Mesendoderm (in vitro differentiated cells): ENCODE data around the gene SRMS. TPM values are rescaled to one million over a fixed set of nuclear protein-coding genes. Genes with fewer than 3 reads are reported as not detected.
A peak's percentile ranks its signal among the peaks of the same experiment; 100 is the strongest.

Experiments used
- DNase-seq: peaks from one replicate; pipeline ENCODE4 v3.0.0; 2013
- H2AK5ac ChIP-seq: 2 replicates; pipeline ENCODE4 v1.6.1; 2013; ENCODE audit warnings: low read length, inconsistent platforms
- H2BK120ac ChIP-seq: 2 replicates; pipeline ENCODE4 v1.6.1; 2013; ENCODE audit warnings: low read depth, mild to moderate bottlenecking, low read length, moderate library complexity, mixed read lengths
- H2BK15ac ChIP-seq: replicated peaks from 2 replicates; pipeline ENCODE4 v1.6.1; 2013; ENCODE audit warnings: low read depth, mild to moderate bottlenecking, moderate library complexity
- H2BK5ac ChIP-seq: 2 replicates; pipeline ENCODE4 v1.6.1; 2013; ENCODE audit warnings: low read length, inconsistent platforms
- H3K18ac ChIP-seq: 2 replicates; pipeline ENCODE4 v1.6.1; 2013; ENCODE audit warnings: mild to moderate bottlenecking, low read length, mixed read lengths
- H3K23ac ChIP-seq: one replicate; pipeline ENCODE4 v1.6.1; 2013; ENCODE audit warnings: low read length
- H3K27ac ChIP-seq: 2 replicates; pipeline ENCODE4 v1.5.1; 2013; ENCODE audit warnings: low read depth, mild to moderate bottlenecking, inconsistent platforms, low read length, moderate library complexity
- H3K27me3 ChIP-seq: 2 replicates; pipeline ENCODE4 v1.6.1; 2013; ENCODE audit warnings: low read length, control low read depth, mild to moderate bottlenecking, inconsistent platforms; ENCODE audit not compliant: insufficient read depth, poor library complexity
- H3K36me3 ChIP-seq: 2 replicates; pipeline ENCODE4 v1.6.1; 2013; ENCODE audit warnings: low read length, inconsistent platforms; ENCODE audit not compliant: control insufficient read depth, insufficient read depth
- H3K4ac ChIP-seq: one replicate; pipeline ENCODE4 v1.6.1; 2013; ENCODE audit warnings: low read depth, mild to moderate bottlenecking, low read length, moderate library complexity
- H3K4me1 ChIP-seq: 2 replicates; pipeline ENCODE4 v1.6.1; 2013; ENCODE audit warnings: low read depth, low read length, inconsistent platforms; ENCODE audit not compliant: control insufficient read depth
- H3K4me2 ChIP-seq: 2 replicates; pipeline ENCODE4 v1.6.1; 2013; ENCODE audit warnings: low read length
- H3K4me3 ChIP-seq: 2 replicates; pipeline ENCODE4 v1.5.1; 2013; ENCODE audit warnings: mild to moderate bottlenecking, low read length
- H3K56ac ChIP-seq: one replicate; pipeline ENCODE4 v1.6.1; 2013; ENCODE audit warnings: low read length
- H3K79me1 ChIP-seq: 2 replicates; pipeline ENCODE4 v1.6.1; 2013; ENCODE audit warnings: low read length, inconsistent platforms
- H3K79me2 ChIP-seq: 2 replicates; pipeline ENCODE4 v1.6.1; 2013; ENCODE audit warnings: mild to moderate bottlenecking, low read length; ENCODE audit not compliant: control insufficient read depth, insufficient read depth
- H3K9ac ChIP-seq: 2 replicates; pipeline ENCODE4 v1.6.1; 2013; ENCODE audit warnings: low read length, inconsistent platforms
- H4K5ac ChIP-seq: one replicate; pipeline ENCODE4 v1.6.1; 2013; ENCODE audit warnings: low read length
- H4K8ac ChIP-seq: one replicate; pipeline ENCODE4 v1.6.1; 2013; ENCODE audit warnings: low read depth, mild to moderate bottlenecking, control low read depth, low read length, moderate library complexity
- WGBS: extraction: QIAGEN DNeasy Blood & Tissue Kit; methylation state at CpG from one replicate; pipeline ENCODE4 v1.1.7; 2013; ENCODE audit warnings: low lambda C conversion rate, missing lambda C conversion rate; ENCODE audit not compliant: insufficient coverage; ENCODE audit errors: extremely low coverage; 5-methylcytosine and 5-hydroxymethylcytosine counted together
- polyA plus RNA-seq, 2 experiments: library from polyadenylated mRNA; stranded (reverse); fragments of 200-250 nt; gene quantifications; one replicate each; pipeline ENCODE4 v1.2.3, GENCODE V29; 2013

Gene SRMS
- polyA plus RNA-seq (2013, experiment 1 of 2), result 0.11 TPM
- 0.10 TPM for polyA plus RNA-seq (2013, experiment 2 of 2)

DNA sequence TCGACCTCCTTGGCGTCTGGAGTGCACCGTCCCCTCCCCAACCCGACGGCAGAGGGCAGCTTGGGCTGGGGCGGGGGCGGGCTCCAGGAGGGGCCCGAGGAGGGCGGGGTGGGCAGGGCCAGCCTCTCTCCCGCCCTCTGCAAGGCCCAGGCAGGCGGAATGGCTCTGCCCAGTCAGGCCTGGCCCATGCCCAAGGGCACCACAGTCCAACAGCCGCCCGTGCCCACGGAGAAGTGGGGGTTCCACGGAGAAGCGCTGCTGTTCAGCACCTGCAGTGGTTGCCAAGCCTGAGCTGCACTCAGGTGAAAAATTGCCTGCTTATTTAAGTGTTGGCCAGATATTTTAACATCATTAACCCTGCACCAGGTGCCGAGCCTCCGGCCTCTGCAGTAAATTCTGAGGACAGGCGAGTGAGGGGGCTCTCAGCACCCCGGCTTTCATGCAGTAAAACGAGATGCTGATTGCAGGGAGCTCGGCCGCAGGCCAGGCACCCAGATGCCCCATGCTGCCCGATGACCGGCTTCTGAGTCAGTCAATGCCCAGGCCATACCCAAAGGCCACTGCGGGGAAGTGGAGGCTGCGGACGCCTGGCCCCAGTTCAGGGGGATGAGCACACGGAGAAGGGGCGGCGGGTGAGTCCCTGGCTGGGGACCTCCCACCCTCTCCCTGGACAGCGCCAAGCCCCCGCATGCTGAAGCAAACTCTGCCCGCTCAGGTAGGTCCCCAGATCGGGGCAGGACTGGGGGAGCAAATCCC is at the start of gene SRMS:
SRMS (minus strand) TSS at position 25 of the 756 bp plus-strand sequence. CDS start 286 bp downstream, outside the sequence.
- Histone ChIP-seq H2AK5ac (no peak within 1 kb of the TSS), H2BK120ac (no peak within 1 kb of the TSS), H3K27ac (no peak within 1 kb of the TSS), H3K56ac (peak within 1 kb of the TSS; percentile 74), H3K4ac (no peak within 1 kb of the TSS), H3K79me2 (no peaks in the 10 kb centered on the region), H3K9ac (no peak within 1 kb of the TSS), H3K23ac (no peak within 1 kb of the TSS), H4K5ac (no peak within 1 kb of the TSS), H2BK5ac (no peak within 1 kb of the TSS), H3K79me1 (no peaks in the 10 kb centered on the region), H3K36me3 (no peaks in the 10 kb centered on the region), H3K18ac (no peak within 1 kb of the TSS), H3K4me2 (no peak within 1 kb of the TSS), H3K4me3 (no peak within 1 kb of the TSS), H3K27me3 (no peaks in the 10 kb centered on the region), H4K8ac (no peak within 1 kb of the TSS), H3K4me1 (peaks cover under 1% of the 10 kb centered on the region), H2BK15ac (no peak within 1 kb of the TSS)
- peak; percentile 39 for DNase-seq
- WGBS, result no CpG with 5 or more reads among the region's 35 CpGs

GRCh38 chr20:63596423-63596822 is 48.9 kb upstream of the SRMS start:
- H3K9ac ChIP-seq, result no peak overlapping the region
- H3K4ac ChIP-seq, result no peak overlapping the region
- DNase-seq, result no peak
- no peak overlapping the region for H3K23ac ChIP-seq
- no CpG with 5 or more reads among the region's 6 CpGs for WGBS
- no peaks in the 10 kb centered on the region for H3K4me1 ChIP-seq
- no peak overlapping the region for H4K8ac ChIP-seq
- H3K27me3 ChIP-seq, result no peaks in the 10 kb centered on the region
- H2BK5ac ChIP-seq, result no peak overlapping the region
- no peak overlapping the region for H4K5ac ChIP-seq
- H3K79me1 ChIP-seq, result no peaks in the 10 kb centered on the region
- no peak overlapping the region for H2BK15ac ChIP-seq
- no peak overlapping the region for H3K56ac ChIP-seq
- no peaks in the 10 kb centered on the region for H3K79me2 ChIP-seq
- no peak overlapping the region for H3K18ac ChIP-seq
- no peak overlapping the region for H2BK120ac ChIP-seq
- no peak overlapping the region for H2AK5ac ChIP-seq
- H3K27ac ChIP-seq, result no peak overlapping the region
- H3K4me2 ChIP-seq, result no peak overlapping the region
- H3K4me3 ChIP-seq, result no peak overlapping the region
- H3K36me3 ChIP-seq, result peaks cover 2% of the 10 kb centered on the region

GRCh38 chr20:63595416-63596127 is 48.0 kb upstream of the SRMS start:
- no peak overlapping the region for H3K9ac ChIP-seq
- DNase-seq, result no peak
- no peak overlapping the region for H2BK120ac ChIP-seq
- no peak overlapping the region for H3K27ac ChIP-seq
- H4K8ac ChIP-seq, result no peak overlapping the region
- no peak overlapping the region for H2AK5ac ChIP-seq
- no peaks in the 10 kb centered on the region for H3K79me1 ChIP-seq
- no peaks in the 10 kb centered on the region for H3K79me2 ChIP-seq
- WGBS, result no CpG with 5 or more reads among the region's 30 CpGs
- no peak overlapping the region for H3K4ac ChIP-seq
- no peak overlapping the region for H4K5ac ChIP-seq
- H3K27me3 ChIP-seq, result no peaks in the 10 kb centered on the region
- H3K18ac ChIP-seq, result no peak overlapping the region
- H3K56ac ChIP-seq, result no peak overlapping the region
- H3K4me2 ChIP-seq, result no peak overlapping the region
- no peaks in the 10 kb centered on the region for H3K4me1 ChIP-seq
- H2BK15ac ChIP-seq, result no peak overlapping the region
- H2BK5ac ChIP-seq, result no peak overlapping the region
- peak overlapping the region; percentile 45 for H3K23ac ChIP-seq
- no peak overlapping the region for H3K4me3 ChIP-seq
- H3K36me3 ChIP-seq, result peaks cover 2% of the 10 kb centered on the region

GRCh38 chr20:63594043-63594561 is 46.6 kb upstream of the SRMS start:
- Histone ChIP-seq H2AK5ac (no peak overlapping the region), H3K36me3 (peaks cover 2% of the 10 kb centered on the region)

GRCh38 chr20:63592661-63593060 is 45.1 kb upstream of the SRMS start:
- no CpG with 5 or more reads among the region's 13 CpGs for WGBS
- peaks cover 2% of the 10 kb centered on the region for H3K36me3 ChIP-seq

More at GRCh38 chr20:63594043-63594561, 46.6 kb upstream of the SRMS start:
- Histone ChIP-seq H3K4me1 (no peaks in the 10 kb centered on the region), H4K5ac (no peak overlapping the region), H4K8ac (no peak overlapping the region), H3K18ac (no peak overlapping the region), H3K27ac (no peak overlapping the region), H3K56ac (no peak overlapping the region), H3K23ac (no peak overlapping the region), H2BK5ac (no peak overlapping the region), H2BK15ac (no peak overlapping the region), H3K9ac (no peak overlapping the region), H2BK120ac (no peak overlapping the region), H3K4ac (no peak overlapping the region), H3K79me1 (no peaks in the 10 kb centered on the region), H3K4me2 (no peak overlapping the region), H3K79me2 (no peaks in the 10 kb centered on the region), H3K27me3 (no peaks in the 10 kb centered on the region), H3K4me3 (no peak overlapping the region)
- WGBS, result no CpG with 5 or more reads among the region's 10 CpGs
- DNase-seq, result no peak

More at GRCh38 chr20:63592661-63593060, 45.1 kb upstream of the SRMS start:
- no peak overlapping the region for H3K4ac ChIP-seq
- no peak overlapping the region for H2BK15ac ChIP-seq
- H3K4me2 ChIP-seq, result no peak overlapping the region
- no peak overlapping the region for H2BK5ac ChIP-seq
- no peak overlapping the region for H3K27ac ChIP-seq
- no peak overlapping the region for H3K9ac ChIP-seq
- no peak overlapping the region for H4K8ac ChIP-seq
- H4K5ac ChIP-seq, result no peak overlapping the region
- H3K18ac ChIP-seq, result no peak overlapping the region
- no peak overlapping the region for H3K23ac ChIP-seq
- no peaks in the 10 kb centered on the region for H3K27me3 ChIP-seq
- H3K79me2 ChIP-seq, result no peaks in the 10 kb centered on the region
- DNase-seq, result no peak
- no peak overlapping the region for H2BK120ac ChIP-seq
- no peak overlapping the region for H2AK5ac ChIP-seq
- H3K4me1 ChIP-seq, result no peaks in the 10 kb centered on the region
- no peak overlapping the region for H3K4me3 ChIP-seq
- no peaks in the 10 kb centered on the region for H3K79me1 ChIP-seq
- H3K56ac ChIP-seq, result no peak overlapping the region
